Glutamatergic neuron (in vitro differentiated cells): ENCODE data around the gene C2. TPM values are rescaled to one million over a fixed set of nuclear protein-coding genes. Genes with fewer than 3 reads are reported as not detected.

Experiments
- microRNA-seq: library from miRNA; unstranded; fragments of <30 nt; microRNA quantifications from one replicate; pipeline ENCODE4, GENCODE V29; 2020; ENCODE audit not compliant: unreplicated experiment
- total RNA-seq: library from RNA; stranded (reverse); fragmentation: NEBNext Ultra II Directional; extraction: Animal tissue kit (Norgen Biotek cat#: 25700); gene quantifications from one replicate; pipeline ENCODE4 v1.2.1, GENCODE V29; 2021; ENCODE audit not compliant: unreplicated experiment

The C2 gene
- total RNA-seq, 1 donor from 2014 or later = not detected

Small RNA genes lying within 50 kb of the gene (microRNA-seq; reads per million reads assigned to microRNA genes)
- gene MIR1236 = 3.7 reads per million, percentile 27 among the genes with 10 or more reads in this experiment

Other genes starting within 250 kb of the C2 start
- gene LY6G5C, start 246.7 kb upstream of the C2 start, total RNA-seq = 13.8 TPM
- 120 TPM for gene ABHD16A, start 224.4 kb upstream of the C2 start, total RNA-seq
- gene LY6G6F, start 220.9 kb upstream of the C2 start, total RNA-seq = not detected
- not detected for gene LY6G6D, start 212.4 kb upstream of the C2 start, total RNA-seq
- 1.8 TPM for gene LY6G6C, start 206.0 kb upstream of the C2 start, total RNA-seq
- gene MPIG6B, start 204.3 kb upstream of the C2 start, total RNA-seq = not detected
- 266 TPM for gene DDAH2, start 198.4 kb upstream of the C2 start, total RNA-seq
- 310 TPM for gene CLIC1, start 191.2 kb upstream of the C2 start, total RNA-seq
- gene MSH5, start 187.7 kb upstream of the C2 start, total RNA-seq = 25.7 TPM
- 3.7 TPM for gene SAPCD1, start 165.1 kb upstream of the C2 start, total RNA-seq
- 3.2 TPM for gene VWA7, start 150.4 kb upstream of the C2 start, total RNA-seq
- 204 TPM for gene VARS1, start 132.0 kb upstream of the C2 start, total RNA-seq
- 68.2 TPM for gene LSM2, start 120.8 kb upstream of the C2 start, total RNA-seq
- 2.5 TPM for gene HSPA1L, start 112.4 kb upstream of the C2 start, total RNA-seq
- 54.3 TPM for gene HSPA1A, start 112.2 kb upstream of the C2 start, total RNA-seq
- 93.9 TPM for gene HSPA1B, start 100.0 kb upstream of the C2 start, total RNA-seq
- gene NEU1, start 64.9 kb upstream of the C2 start, total RNA-seq = 40.2 TPM
- gene SLC44A4, start 48.7 kb upstream of the C2 start, total RNA-seq = not detected
- 113 TPM for gene EHMT2, start 30.0 kb upstream of the C2 start, total RNA-seq
- 16.2 TPM for gene ZBTB12, start 25.6 kb upstream of the C2 start, total RNA-seq
- gene CFB, start 18.4 kb downstream of the C2 start, total RNA-seq = not detected
- gene NELFE, start 31.3 kb downstream of the C2 start, total RNA-seq = 52.7 TPM
- 109 TPM for gene SKIC2, start 31.5 kb downstream of the C2 start, total RNA-seq
- gene DXO, start 44.4 kb downstream of the C2 start, total RNA-seq = 23.8 TPM
- 9.3 TPM for gene C4A, start 54.3 kb downstream of the C2 start, total RNA-seq
- 6.4 TPM for gene C4B, start 87.1 kb downstream of the C2 start, total RNA-seq
- 0.64 TPM for gene CYP21A2, start 110.7 kb downstream of the C2 start, total RNA-seq
- gene TNXB, start 181.6 kb downstream of the C2 start, total RNA-seq = 6.0 TPM
- 79.5 TPM for gene ATF6B, start 200.5 kb downstream of the C2 start, total RNA-seq
- 4.7 TPM for gene FKBPL, start 202.6 kb downstream of the C2 start, total RNA-seq
- gene PRRT1, start 224.2 kb downstream of the C2 start, total RNA-seq = 5.1 TPM
- 55.1 TPM for gene PPT2, start 226.4 kb downstream of the C2 start, total RNA-seq
- 23.0 TPM for gene EGFL8, start 236.9 kb downstream of the C2 start, total RNA-seq
- gene AGPAT1, start 248.4 kb downstream of the C2 start, total RNA-seq = 136 TPM